HFFc6 (cell line): ENCODE measurements around the gene MTG2. TPM values are rescaled to one million over a fixed set of nuclear protein-coding genes. Genes with fewer than 3 reads are reported as not detected.

ENCODE experiments used
- DNase-seq: peaks from one replicate; pipeline ENCODE4 v3.0.0-alpha.2; 2018
- H3K27ac Mint-ChIP-seq: 2 replicates; pipeline ENCODE4 v1.8.0; 2020; ENCODE audit warnings: mild to moderate bottlenecking, mixed read lengths
- H3K27me3 Mint-ChIP-seq: 2 replicates; pipeline ENCODE4 v1.8.0; 2021; ENCODE audit warnings: mild to moderate bottlenecking, moderate library complexity, mixed read lengths; ENCODE audit not compliant: insufficient read depth
- H3K36me3 Mint-ChIP-seq: 2 replicates; pipeline ENCODE4 v1.8.0; 2021; ENCODE audit warnings: low read depth, mixed read lengths
- H3K4me1 Mint-ChIP-seq: 2 replicates; pipeline ENCODE4 v1.8.0; 2020; ENCODE audit warnings: low read depth, mixed read lengths
- H3K4me3 Mint-ChIP-seq: 2 replicates; pipeline ENCODE4 v1.8.0; 2020; ENCODE audit warnings: mild to moderate bottlenecking, moderate library complexity, mixed read lengths
- H3K9me3 Mint-ChIP-seq: 2 replicates; pipeline ENCODE4 v1.8.0; 2020; ENCODE audit warnings: mild to moderate bottlenecking, mixed read lengths
- total RNA-seq, 6 experiments: library from RNA; stranded (reverse); fragmentation: NEBNext Ultra II Directional; extraction: Animal tissue kit (Norgen Biotek cat#: 25700); gene quantifications; 2 replicates in 1 of 6; 3 replicates in 5 of 6; pipeline ENCODE4 v1.2.3, GENCODE V29; 2021
- TF ChIP-seq, protein P1 (sequence below): fragments of 200-600 bp; sonication (generic); IDR thresholded peaks from 2 replicates; pipeline ENCODE4 v1.5.0; 2021; ENCODE audit warnings: antibody characterized with exemption, mild to moderate bottlenecking

MTG2 gene
- total RNA-seq, 6 experiments from 2014 or later = 27.9 to 33.8 (median 30.2) TPM

DNA sequence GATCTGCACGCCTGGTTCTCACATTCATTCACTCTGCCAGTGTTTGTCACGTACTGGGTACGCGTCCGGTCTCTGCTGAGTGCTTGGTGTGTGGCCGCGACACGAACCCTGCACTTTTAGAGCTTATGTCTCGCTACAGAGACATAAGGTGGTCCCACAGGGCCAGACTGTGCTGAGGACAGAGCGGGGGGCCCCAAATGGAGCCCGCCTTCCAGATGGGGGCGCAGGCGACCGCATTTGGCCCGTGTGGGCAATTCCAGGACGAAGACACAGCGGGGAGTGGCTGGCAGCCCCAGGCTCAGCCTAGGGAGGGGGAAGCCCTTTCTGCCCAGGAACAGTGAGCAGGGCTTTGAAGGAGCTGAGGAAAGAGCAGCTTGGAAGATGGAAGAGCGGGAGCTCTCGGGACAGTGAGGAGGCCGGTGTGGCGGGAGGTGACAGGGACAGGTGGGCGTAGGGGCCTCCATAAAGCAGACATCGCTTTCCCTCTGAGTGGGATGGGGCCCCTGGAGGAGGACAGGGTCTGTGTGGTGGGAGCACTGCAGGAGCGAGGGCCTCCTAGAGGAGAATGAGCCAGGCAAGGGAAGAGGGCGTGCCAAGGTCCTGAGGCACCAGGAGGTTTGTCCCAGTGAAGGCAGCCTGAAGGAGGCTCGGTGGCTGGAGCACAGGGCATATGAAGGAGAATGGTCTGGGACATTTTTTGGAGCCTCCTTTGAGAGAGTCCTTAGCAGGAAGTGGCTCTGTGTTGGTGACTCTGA is 7.8 kb upstream of the MTG2 start:
- H3K27ac Mint-ChIP-seq = no peak overlapping the region
- no peak overlapping the region for H3K4me3 Mint-ChIP-seq
- DNase-seq = no peak

DNA sequence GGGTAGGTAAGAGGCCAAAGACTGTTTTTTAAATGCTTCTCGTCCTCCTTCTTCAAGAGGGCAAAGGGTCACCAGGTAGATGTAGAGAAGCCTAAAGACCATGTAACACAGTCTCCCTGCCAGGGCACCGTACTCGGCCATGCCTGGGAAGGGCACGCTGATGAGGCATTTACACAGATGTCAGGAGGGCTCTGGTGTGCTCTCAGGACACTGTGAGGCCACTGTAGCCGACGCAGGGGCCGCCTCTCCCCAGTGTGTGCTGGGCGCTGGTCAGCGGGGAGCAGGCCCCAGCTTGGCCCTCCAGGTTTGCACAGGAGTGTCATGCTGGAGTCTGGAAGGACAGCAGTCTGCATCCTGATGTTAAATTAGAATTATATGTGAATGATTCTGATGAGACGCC is 7.1 kb upstream of the MTG2 start:
- Mint-ChIP-seq H3K27ac (no peak overlapping the region), H3K27me3 (no peaks in the 10 kb centered on the region)

More for the DNA sequence above, 7.8 kb upstream of the MTG2 start:
- Mint-ChIP-seq H3K4me1 (no peaks in the 10 kb centered on the region), H3K9me3 (no peaks in the 10 kb centered on the region), H3K27me3 (no peaks in the 10 kb centered on the region), H3K36me3 (peaks cover 5% of the 10 kb centered on the region; the same call in 1 of the 2 replicates)
- TF ChIP-seq, protein P1, sequence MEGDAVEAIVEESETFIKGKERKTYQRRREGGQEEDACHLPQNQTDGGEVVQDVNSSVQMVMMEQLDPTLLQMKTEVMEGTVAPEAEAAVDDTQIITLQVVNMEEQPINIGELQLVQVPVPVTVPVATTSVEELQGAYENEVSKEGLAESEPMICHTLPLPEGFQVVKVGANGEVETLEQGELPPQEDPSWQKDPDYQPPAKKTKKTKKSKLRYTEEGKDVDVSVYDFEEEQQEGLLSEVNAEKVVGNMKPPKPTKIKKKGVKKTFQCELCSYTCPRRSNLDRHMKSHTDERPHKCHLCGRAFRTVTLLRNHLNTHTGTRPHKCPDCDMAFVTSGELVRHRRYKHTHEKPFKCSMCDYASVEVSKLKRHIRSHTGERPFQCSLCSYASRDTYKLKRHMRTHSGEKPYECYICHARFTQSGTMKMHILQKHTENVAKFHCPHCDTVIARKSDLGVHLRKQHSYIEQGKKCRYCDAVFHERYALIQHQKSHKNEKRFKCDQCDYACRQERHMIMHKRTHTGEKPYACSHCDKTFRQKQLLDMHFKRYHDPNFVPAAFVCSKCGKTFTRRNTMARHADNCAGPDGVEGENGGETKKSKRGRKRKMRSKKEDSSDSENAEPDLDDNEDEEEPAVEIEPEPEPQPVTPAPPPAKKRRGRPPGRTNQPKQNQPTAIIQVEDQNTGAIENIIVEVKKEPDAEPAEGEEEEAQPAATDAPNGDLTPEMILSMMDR = no peak

DNA sequence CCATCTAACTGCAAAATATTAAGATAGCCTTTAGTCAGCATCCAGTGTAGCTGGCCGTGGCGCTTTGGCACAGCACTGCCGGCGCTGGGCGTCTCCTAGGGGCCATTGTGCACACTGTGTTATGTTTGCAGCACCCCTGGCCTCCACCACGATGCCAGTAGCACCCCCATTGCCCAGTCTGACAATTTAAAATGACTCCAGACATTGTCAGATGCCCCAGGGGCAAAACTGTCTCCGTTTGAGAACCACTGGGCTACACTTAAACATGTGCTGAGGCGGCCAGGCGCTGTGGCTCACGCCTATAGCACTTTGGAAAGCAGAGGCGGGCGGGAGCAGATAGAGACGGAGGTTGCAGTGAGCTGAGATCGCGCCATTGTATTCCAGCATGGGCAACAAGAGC is 6.0 kb upstream of the MTG2 start:
- TF ChIP-seq, protein P1 = no peak
- peaks cover 5% of the 10 kb centered on the region; the same call in 1 of the 2 replicates for H3K36me3 Mint-ChIP-seq
- H3K4me1 Mint-ChIP-seq = peaks cover 5% of the 10 kb centered on the region
- no peaks in the 10 kb centered on the region for H3K27me3 Mint-ChIP-seq
- H3K27ac Mint-ChIP-seq = no peak overlapping the region
- no peaks in the 10 kb centered on the region for H3K9me3 Mint-ChIP-seq
- no peak overlapping the region for H3K4me3 Mint-ChIP-seq
- no peak for DNase-seq

More for the DNA sequence above, 7.1 kb upstream of the MTG2 start:
- no peak overlapping the region for H3K4me3 Mint-ChIP-seq
- H3K9me3 Mint-ChIP-seq = no peaks in the 10 kb centered on the region
- H3K4me1 Mint-ChIP-seq = no peaks in the 10 kb centered on the region
- DNase-seq = no peak
- H3K36me3 Mint-ChIP-seq = peaks cover 5% of the 10 kb centered on the region; the same call in 1 of the 2 replicates
- TF ChIP-seq, protein P1 = no peak

DNA sequence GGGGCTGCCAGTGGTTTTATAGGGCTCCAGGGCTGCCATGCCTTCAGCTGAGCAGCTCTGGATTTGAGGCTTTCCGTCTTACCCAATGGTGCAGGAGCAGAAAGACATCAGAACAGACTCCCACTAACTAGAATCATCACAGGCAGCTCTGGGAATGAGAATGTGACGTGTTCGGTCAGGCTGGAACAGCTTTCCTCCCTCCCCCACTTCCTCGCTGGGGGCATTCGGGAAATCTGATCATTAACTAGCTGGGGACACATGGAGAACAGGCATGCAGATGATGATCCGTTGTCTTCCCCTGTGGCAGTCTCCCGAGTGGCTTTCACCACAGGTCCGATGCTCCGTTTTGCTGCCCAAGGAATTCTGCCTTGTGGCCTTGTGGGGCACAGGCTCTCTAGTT is 5.5 kb upstream of the MTG2 start:
- H3K27ac Mint-ChIP-seq = no peak overlapping the region
- DNase-seq = no peak
- H3K27me3 Mint-ChIP-seq = no peaks in the 10 kb centered on the region
- peaks cover 5% of the 10 kb centered on the region; the same call in 1 of the 2 replicates for H3K36me3 Mint-ChIP-seq
- TF ChIP-seq, protein P1 = no peak
- H3K4me1 Mint-ChIP-seq = peaks cover 9% of the 10 kb centered on the region
- H3K9me3 Mint-ChIP-seq = no peaks in the 10 kb centered on the region
- H3K4me3 Mint-ChIP-seq = no peak overlapping the region

DNA sequence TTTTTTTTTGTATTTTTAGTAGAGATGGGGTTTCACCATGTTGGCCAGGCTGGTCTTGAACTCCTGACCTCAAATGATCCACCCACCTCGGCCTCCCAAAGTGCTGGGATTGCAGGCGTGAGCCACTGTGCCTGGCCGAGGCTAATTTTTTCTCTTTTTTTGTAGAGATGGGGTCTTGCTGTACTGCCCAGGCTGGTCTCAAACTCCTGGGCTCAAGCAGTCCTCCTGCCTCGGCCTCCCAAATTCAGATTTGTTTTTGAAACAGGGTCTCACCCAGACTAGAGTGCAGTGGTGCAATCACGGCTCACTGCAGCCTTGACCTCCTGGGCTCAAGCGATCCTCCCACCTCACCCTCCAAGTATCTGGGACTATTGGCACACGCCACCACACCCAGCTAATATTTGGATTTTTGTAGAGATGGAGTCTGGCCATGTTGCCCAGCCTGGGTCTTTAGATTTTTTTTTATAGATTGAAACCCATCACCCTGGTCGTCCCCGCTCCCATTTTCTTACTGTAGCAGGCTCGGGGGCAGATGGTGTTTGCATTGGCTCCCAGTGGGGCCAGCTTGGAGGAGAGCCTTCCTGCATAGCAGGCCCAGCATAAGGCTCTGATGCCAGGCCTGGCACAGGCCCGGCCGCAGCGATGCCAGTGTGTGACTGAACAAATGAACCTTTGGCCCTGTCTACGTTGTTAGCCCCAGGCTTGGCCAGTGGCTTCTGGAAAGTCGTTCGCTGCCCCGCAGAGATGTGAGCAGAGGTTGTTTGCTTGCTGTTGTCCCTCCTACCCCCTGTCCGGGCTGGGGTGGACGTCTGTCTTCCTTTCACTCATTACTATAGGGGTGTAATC is 4.3 kb upstream of the MTG2 start:
- Mint-ChIP-seq H3K27me3 (no peaks in the 10 kb centered on the region; the same call in 1 of the 2 replicates), H3K36me3 (peaks cover 8% of the 10 kb centered on the region), H3K27ac (no peak overlapping the region), H3K4me3 (no peak overlapping the region), H3K9me3 (no peaks in the 10 kb centered on the region), H3K4me1 (peaks cover 12% of the 10 kb centered on the region)
- DNase-seq = no peak
- TF ChIP-seq, protein P1 = no peak
